Muscle layer of colon (tissue), 2 donors: Measurements from ENCODE around the gene SLC39A6.
"Not testable (repeated sequence)": the region's sequence is repeated elsewhere in the genome, so short reads cannot be mapped to it uniquely, and the experiment has no call there.

Experiments
- H3K27ac ChIP-seq: one replicate; pipeline ENCODE4 v1.7.0; 2013; ENCODE audit warnings: low read depth, mild to moderate bottlenecking, low read length, moderate library complexity
- H3K27me3 ChIP-seq, 2 donors: one replicate each; pipeline ENCODE4 v1.7.0; 2013; ENCODE audit warnings: low read length in 2 of 2, mild to moderate bottlenecking in 2 of 2; ENCODE audit not compliant: insufficient read depth in 2 of 2, control insufficient read depth in 1 of 2
- H3K36me3 ChIP-seq: one replicate; pipeline ENCODE4 v1.7.0; 2013; ENCODE audit warnings: mild to moderate bottlenecking, low read length; ENCODE audit not compliant: insufficient read depth
- H3K4me1 ChIP-seq: one replicate; pipeline ENCODE4 v1.7.0; 2013; ENCODE audit warnings: mild to moderate bottlenecking, low read length; ENCODE audit not compliant: insufficient read depth
- H3K4me3 ChIP-seq, 2 donors: one replicate each; pipeline ENCODE4 v1.7.0; 2013; ENCODE audit warnings: low read length in 2 of 2, low read depth in 1 of 2, mild to moderate bottlenecking in 1 of 2, moderate library complexity in 1 of 2
- H3K9ac ChIP-seq: one replicate; pipeline ENCODE4 v1.7.0; 2013; ENCODE audit warnings: low read length
- H3K9me3 ChIP-seq: one replicate; pipeline ENCODE4 v1.7.0; 2013; ENCODE audit warnings: mild to moderate bottlenecking, low read length
- donor health status: abdominal sarcoma.
- donor health status: Adenocarcinoma of cecum.

The SLC39A6 gene

DNA sequence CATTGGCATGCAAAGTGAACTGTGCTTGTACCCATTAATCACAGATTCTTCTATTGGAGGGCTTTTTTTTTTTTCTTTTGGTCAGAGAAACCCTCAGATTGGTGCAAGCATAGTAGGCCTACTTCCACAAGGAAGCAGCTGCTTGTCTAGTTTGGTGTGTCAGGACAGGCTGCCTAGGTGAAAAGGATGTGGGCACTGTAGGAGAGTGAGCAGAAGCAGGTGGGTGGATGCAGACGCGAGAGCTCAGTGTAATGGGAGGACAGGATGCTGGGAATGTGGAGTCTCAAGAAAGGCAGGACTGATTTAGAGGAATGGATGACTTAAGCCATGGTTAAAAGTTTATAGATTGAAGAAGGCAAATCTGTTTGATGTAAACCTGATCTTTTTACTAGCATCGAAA, 3.6 kb upstream of the SLC39A6 start:
- Histone ChIP-seq H3K36me3 (peaks cover 15% of the 10 kb centered on the region), H3K27me3 (no peaks in the 10 kb centered on the region), H3K4me3 (no peak overlapping the region), H3K27ac (no peak overlapping the region), H3K4me1 (peaks cover 21% of the 10 kb centered on the region), H3K9me3 (no peaks in the 10 kb centered on the region), H3K9ac (no peak overlapping the region)

DNA sequence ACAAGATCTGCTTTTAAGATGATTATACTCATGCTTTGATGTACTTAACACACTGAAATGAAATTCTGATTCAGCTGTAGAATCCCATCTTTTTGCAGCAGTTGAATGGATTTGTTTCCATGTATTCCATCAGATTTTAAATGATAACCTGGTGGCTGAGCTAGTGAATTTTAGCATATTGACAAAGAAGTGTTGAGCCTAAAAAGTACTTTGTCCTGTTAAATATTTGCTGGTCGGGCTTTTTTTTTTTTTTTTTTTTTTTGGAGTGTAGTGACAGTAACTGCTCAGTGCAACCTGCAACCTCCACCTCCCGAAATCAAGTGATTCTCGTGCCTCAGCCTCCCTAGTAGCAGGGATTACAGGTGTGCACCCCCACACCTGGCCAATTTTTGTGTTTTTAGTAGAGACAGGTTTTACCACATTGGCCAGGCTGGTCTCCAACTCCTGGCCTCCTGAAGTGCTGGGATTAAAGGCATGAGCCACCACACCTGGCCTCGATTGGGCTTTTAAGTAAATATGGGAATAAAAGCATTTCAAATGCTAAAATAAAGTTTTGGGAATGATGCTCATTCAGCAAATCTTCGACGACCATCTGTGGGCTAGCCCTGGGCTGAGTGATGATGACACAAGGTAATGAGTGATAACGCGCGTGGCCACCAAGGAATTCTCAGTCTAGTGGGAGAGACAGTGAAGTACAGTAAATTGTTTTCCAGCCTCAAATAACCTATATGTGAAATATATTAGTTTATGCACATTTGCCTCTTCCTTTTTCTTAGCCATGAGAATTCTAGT, 2.7 kb upstream of the SLC39A6 start:
- H3K9ac ChIP-seq = no peak overlapping the region
- no peaks in the 10 kb centered on the region for H3K27me3 ChIP-seq
- H3K4me3 ChIP-seq = no peak overlapping the region
- H3K9me3 ChIP-seq = no peaks in the 10 kb centered on the region
- H3K4me1 ChIP-seq = peaks cover 22% of the 10 kb centered on the region
- no peak overlapping the region for H3K27ac ChIP-seq
- peaks cover 8% of the 10 kb centered on the region for H3K36me3 ChIP-seq

DNA sequence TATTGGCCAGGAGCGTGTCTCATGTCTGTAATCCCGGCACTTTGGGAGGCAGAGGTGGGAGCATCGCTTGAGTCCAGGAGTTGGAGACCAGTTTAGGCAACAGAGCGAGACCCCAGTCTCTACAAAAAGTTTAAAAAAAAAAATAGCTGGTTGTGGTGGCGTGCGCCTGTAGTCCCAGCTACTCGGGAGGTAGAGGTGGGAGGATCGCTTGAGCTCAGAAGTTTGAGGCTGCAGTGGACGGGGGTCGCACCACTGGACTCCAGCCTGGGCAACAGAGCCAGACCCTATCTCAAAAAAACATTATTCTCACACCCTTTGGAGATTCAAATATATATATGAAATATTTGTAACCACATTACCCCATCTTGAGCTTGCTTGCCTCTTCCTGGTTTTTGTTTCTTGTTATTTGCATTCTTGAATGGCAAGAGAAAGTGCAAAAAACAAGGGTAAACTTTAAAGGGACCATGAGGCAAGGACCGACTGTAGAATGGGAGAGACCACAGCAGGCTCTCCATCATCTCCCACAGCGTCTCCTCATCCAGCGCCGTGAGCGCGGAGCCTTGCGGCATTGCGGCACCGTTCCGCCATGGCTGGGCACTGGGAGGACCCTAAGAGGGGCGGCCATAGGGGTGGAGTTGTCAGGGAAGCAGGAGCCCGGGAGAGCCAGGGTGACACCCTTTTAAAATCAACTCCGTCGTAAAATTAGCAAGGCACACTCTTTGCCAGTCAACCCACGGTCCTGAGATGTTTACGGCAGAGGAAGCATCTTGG, 1.9 kb upstream of the SLC39A6 start:
- peak overlapping the region; percentile 97 for H3K9ac ChIP-seq
- no peaks in the 10 kb centered on the region for H3K27me3 ChIP-seq
- H3K4me1 ChIP-seq = peaks cover 22% of the 10 kb centered on the region
- H3K27ac ChIP-seq = no peak overlapping the region
- H3K9me3 ChIP-seq = no peaks in the 10 kb centered on the region
- peak overlapping the region; percentile 57 to 86 for H3K4me3 ChIP-seq
- peaks cover 8% of the 10 kb centered on the region for H3K36me3 ChIP-seq

DNA sequence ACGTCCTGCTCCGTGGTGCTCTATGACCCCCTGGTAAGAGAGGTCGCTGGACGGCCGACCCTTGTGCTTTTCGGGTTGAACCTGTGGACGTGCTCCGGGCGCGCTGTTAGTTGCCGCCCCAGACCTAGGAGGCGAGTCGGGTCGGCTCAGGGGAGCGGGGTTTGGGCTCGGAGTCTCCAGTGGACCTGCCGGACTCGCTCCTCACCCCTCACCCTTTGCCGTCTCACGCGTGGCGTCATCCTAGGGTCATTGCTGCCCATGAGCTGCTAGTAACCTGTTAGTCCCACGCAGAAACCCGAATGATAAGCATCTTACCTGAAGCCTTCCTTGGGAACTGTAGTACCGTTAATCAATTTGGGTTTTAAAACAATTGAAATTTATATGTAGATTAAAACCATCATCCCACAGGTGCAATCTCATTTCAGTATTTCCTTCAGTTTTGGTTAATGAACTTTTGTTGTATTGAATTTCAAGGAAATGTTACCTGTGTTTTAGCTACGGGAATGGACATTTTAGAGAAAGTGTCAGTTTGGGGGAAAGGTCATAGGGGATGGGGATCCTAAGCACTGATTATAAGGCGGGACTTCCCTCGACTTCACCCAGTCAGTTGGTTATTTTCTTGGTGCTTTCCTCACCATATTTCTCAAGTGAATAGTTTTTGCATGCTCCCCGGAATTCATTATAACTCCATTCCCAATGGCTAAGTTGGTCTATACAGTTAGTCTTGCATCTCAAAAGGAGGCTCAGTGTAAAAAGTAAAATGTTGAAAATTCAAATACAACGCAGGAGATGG, 1.1 kb upstream of the SLC39A6 start:
- Histone ChIP-seq H3K36me3 (peaks cover 8% of the 10 kb centered on the region), H3K9me3 (no peaks in the 10 kb centered on the region), H3K9ac (peak overlapping the region; percentile 97), H3K27ac (peak overlapping the region; percentile 98), H3K27me3 (no peaks in the 10 kb centered on the region), H3K4me3 (peak overlapping the region; percentile 57 to 86), H3K4me1 (peaks cover 22% of the 10 kb centered on the region)

DNA sequence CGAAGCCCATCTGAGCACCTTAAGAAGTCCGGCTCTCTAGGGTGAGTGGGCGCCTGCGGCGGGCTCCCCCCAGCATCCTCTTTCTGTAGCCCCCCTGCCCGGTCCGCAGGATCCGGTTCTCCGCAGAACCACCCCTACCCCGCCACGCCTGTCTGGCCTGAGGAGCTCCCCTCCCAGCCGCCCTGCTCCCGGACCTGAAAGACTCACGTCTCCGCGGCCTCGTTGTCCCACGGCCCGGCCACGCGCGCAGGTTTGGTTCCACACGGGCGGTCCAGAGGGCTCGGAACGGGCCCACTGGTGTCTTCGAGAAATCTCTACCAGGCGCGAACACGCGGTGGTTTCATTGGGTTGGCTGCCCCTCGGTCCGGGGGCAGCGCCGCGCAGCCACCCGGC, 237 bp downstream of the SLC39A6 start:
- Histone ChIP-seq H3K36me3 (peaks cover 3% of the 10 kb centered on the region), H3K9ac (peak overlapping the region; percentile 97), H3K9me3 (no peaks in the 10 kb centered on the region), H3K4me3 (peak overlapping the region; percentile 72 to 86), H3K4me1 (peaks cover 22% of the 10 kb centered on the region), H3K27me3 (no peaks in the 10 kb centered on the region), H3K27ac (peak overlapping the region; percentile 98)

DNA sequence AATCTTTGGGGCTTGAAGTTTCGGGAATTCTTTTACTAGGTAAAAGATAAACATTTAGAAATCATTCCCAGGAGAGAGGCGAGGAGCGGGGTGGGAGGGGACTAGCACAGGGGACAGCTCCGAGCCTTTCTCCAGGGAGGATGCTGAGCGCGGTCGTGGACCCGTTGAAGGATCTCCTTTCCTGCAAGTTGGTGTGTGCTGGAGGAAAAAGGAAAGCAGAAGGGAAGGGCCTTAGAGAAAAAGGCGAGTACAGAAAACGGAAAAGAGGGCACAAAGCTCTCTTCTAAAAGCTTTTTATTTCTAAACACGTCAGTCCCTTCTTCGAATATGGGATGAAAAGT, 640 bp downstream of the SLC39A6 start:
- H3K4me1 ChIP-seq = peaks cover 22% of the 10 kb centered on the region
- H3K9me3 ChIP-seq = no peaks in the 10 kb centered on the region
- H3K27me3 ChIP-seq = no peaks in the 10 kb centered on the region
- peak overlapping the region; percentile 98 for H3K27ac ChIP-seq
- H3K36me3 ChIP-seq = peaks cover 3% of the 10 kb centered on the region
- peak overlapping the region; percentile 97 for H3K9ac ChIP-seq
- H3K4me3 ChIP-seq = peak overlapping the region; percentile 72 to 86

DNA sequence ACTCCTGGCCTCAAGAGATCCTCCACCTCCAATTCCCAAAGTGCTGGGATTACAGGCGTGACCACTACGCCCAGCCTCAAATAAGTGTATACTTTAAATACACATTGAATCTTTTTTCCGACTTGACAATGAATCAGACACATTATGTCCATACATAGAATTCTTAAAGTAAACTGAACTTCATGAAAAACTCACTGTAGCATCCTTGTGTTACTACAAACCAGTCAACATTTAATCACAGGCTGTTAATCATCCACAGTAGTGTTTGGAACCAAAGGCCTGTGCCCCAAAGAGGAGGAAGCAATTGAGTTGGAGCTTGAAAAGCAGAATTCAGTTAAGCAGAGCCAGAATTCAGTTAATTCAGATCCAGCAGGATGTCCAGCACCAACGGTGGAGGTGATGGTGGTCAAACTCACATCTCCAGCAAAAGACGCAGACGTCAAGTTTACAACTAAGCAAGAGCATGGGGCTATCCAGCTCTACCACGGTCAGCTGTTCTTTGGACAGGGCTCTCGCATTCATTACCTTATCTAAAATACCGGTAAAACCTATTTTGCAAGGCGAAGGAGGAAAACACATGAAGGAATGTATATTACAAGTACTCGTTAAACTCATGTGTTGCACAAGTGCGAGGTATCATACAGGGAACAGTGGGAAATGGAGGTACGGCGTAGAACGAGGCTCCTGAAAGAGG, 1.2 kb downstream of the SLC39A6 start:
- Histone ChIP-seq H3K9me3 (no peaks in the 10 kb centered on the region), H3K9ac (peak overlapping the region; percentile 97), H3K27me3 (no peaks in the 10 kb centered on the region), H3K4me3 (peak overlapping the region in 1 of 2 donors; percentile 86), H3K36me3 (peaks cover 3% of the 10 kb centered on the region), H3K4me1 (peaks cover 22% of the 10 kb centered on the region), H3K27ac (peak overlapping the region; percentile 98)

DNA sequence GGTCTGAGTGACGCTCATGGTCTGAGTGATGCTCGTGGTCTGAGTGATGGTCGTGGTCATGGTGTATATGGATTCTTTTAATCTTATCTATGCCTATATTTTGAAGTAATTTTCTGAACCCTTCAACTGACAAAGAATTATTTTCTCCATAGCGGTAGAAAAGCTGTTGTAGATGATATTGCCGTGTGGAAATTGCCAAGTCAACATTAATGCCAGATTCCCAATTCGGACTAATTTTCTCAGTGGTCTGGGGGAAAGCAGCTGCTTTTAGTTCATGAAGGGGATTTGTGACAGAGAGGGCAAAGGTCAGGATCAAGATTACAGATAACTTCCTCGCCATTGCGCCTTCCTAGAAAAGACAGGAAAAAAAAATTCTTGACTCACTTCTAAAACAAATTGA, 2.5 kb downstream of the SLC39A6 start:
- Histone ChIP-seq H3K9me3 (no peaks in the 10 kb centered on the region), H3K4me1 (peaks cover 17% of the 10 kb centered on the region), H3K27me3 (no peaks in the 10 kb centered on the region), H3K27ac (no peak overlapping the region), H3K36me3 (peaks cover 16% of the 10 kb centered on the region), H3K9ac (no peak overlapping the region), H3K4me3 (no peak overlapping the region)

DNA sequence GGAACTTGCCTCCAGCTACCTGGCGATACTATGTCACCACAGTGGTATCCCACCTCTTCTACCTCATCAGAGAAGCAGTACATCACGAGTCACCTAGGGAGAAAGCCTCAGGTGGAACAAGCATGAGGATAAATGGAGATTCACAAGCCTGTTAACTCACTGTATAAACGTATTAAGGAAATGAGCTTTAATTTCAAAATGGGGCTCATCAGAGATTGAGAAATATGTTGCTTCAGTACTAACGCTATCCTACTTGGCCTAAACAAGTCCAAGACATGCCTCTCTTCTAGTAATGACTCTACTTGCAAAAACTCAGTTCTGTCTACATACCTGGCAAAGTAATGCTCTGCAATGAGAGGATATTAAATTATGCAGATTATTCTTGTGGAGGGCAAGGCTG, 4.3 kb downstream of the SLC39A6 start:
- no peaks in the 10 kb centered on the region for H3K27me3 ChIP-seq
- H3K27ac ChIP-seq = no peak overlapping the region
- H3K4me3 ChIP-seq = no peak overlapping the region
- peaks cover 5% of the 10 kb centered on the region for H3K4me1 ChIP-seq
- peaks cover 28% of the 10 kb centered on the region for H3K36me3 ChIP-seq
- H3K9me3 ChIP-seq = no peaks in the 10 kb centered on the region
- no peak overlapping the region for H3K9ac ChIP-seq

DNA sequence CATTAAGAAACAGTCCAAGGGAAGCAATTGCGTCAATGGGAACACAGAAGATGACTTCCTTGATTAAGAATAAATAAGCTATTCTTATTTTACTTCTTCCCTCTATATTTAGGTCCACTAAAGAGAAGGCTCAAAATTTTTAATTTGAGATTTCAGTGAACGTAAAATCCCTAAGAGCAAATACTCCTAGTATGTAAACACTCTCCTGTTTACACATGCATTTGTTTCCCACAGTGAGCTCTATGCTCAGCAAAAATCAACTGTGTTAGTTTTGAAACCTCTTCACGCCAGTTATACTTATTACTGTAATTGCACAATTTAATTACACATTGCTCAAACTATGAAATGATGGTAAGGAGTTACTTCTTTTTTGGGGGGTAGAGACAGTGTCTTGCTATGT, 8.8 kb downstream of the SLC39A6 start:
- Histone ChIP-seq H3K27ac (no peak overlapping the region), H3K4me1 (no peaks in the 10 kb centered on the region), H3K9ac (no peak overlapping the region), H3K9me3 (no peaks in the 10 kb centered on the region), H3K36me3 (peaks cover 36% of the 10 kb centered on the region), H3K4me3 (no peak overlapping the region), H3K27me3 (no peaks in the 10 kb centered on the region)

DNA sequence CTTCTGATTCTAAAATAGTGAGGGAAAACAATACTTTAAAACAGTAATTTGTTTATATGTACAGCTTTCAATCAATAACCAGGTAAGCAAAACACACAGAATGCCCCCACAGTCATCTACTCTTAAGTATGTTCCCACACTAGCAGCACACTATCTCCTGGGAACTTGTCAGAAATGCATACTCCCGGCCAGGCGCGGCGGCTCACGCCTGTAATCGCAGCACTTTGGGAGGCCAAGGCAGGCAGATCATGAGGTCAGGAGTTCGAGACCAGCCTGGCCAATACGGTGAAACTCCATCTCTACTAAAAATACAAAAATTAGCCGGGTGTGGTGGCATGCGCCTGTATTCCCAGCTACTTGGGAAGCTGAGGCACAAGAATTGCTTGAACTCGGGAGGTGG, 12.4 kb downstream of the SLC39A6 start:
- not testable (repeated sequence) for H3K4me1 ChIP-seq, H3K9me3 ChIP-seq, H3K4me3 ChIP-seq, H3K27ac ChIP-seq, H3K27me3 ChIP-seq, H3K9ac ChIP-seq
- H3K36me3 ChIP-seq = peaks cover 45% of the 10 kb centered on the region
